HS-27A (cell line): ENCODE measurements around the gene CDH13.
A peak's percentile ranks its signal among the peaks of the same experiment; 100 is the strongest.

Experiments
- DNase-seq: peaks from one replicate; pipeline ENCODE4 v3.0.0-alpha.2; 2012; ENCODE audit warnings: low read depth, missing footprints

Gene CDH13

DNA sequence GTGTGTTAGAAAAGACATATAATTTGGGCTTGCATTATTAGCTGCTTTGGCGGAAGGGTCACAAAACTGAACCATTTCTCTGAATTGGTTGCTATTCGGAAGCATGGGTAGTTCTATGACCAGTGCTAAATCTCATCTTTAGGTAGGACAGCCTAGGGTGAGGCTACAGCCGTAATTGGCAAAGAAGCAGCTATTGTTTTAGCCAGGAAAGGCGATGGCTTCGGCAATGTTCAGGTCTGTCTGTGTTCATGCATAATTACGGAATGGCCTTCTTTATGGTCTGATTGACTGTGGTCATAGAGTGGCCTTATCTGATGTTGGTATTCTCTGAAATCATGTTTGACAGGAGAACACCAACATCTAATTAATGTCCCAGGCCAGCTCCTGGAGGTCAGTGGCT, 812.6 kb downstream of the CDH13 start:
- no peak for DNase-seq

DNA sequence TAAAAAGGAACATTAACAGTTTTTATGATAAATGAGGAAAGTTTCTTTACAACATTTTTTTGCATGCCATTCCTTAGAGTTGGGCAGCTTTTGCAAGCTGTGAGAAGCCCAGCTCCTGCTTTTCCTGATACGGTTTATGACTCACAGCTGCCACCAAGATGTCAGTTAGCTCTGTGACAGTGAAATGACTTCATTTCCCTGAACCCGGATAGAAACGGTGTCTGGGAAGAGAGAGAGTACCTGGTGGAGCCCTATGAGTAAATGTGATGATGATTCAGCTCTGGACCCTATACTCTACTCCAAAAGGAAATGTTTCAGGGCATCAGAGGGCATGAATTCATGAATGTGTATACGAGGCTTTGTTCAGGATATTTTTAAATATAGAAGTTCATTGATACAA, 814.7 kb downstream of the CDH13 start:
- no peak for DNase-seq

DNA sequence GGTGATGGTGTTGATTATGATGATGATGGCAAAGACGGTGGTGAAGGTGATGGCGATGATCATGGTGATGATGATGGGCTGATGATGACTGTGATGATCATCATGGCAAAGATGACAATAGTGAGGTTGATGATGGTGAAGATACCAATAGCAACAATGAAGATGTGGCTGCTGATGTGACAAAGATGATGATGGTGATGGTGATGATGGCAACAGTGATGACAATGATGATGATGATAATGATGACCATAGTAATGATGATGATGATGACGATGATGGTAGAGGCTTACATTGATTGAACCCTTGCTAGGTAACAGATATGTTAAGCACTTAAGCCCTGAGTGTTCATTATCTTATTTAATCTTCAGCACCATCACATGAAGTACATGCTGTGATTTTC, 817.2 kb downstream of the CDH13 start:
- DNase-seq: no peak

DNA sequence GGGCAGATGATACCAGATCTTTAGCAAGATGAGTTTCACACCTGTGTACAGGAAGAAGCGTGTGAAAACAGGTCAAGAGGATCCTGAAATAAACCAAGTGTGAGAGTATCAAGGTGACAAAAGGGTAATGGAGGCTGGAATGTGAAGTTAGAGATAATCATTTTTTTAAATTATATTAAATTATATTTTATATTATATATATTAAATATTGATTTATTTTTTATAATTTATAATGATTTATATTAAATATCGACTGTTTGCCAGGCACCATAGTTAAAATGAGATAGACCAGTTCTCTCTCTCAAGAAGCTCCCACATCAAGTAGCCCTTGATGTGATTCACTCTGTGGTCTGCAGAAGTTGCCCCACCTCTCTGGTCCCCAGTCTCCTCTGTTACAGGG, 820.8 kb downstream of the CDH13 start:
- DNase-seq: no peak

DNA sequence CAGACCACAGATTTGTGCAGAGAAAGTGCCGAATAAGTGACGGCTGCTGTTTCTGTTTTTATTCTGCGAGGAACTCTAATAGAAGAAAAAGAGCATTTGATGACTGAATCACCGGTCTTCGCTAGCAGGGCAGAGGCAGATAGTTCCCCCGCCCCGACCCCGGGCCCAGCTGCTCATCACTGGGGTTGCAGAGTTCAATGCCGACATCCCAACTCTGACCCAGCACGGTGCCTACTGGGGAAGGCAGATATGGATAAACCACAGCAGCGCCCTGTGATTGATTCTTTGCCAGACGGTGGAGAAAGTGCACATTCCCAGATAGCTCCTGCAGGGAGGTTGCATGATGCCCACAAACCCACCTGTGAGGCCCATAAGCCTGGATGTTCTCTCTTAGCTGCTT, 823.1 kb downstream of the CDH13 start:
- DNase-seq: no peak

DNA sequence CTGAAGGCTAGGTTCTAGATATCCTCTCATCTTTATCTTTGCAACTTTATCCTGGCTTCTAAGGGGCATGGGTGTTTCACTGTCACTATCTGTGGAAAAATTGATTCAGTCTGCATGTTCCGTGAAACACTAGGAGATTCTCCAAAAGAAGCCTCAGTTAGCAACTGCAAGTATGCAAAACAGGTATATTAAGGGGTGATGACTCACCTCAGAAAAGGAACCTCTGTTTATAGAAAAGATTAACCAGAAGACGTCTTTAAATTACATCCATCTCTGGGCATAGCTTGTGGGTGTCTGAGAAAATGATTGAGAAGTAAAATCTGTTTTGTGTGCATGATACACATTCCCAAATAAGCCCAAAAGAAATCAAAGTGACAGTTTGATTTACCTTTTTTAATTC, 827.2 kb downstream of the CDH13 start:
- no peak for DNase-seq

DNA sequence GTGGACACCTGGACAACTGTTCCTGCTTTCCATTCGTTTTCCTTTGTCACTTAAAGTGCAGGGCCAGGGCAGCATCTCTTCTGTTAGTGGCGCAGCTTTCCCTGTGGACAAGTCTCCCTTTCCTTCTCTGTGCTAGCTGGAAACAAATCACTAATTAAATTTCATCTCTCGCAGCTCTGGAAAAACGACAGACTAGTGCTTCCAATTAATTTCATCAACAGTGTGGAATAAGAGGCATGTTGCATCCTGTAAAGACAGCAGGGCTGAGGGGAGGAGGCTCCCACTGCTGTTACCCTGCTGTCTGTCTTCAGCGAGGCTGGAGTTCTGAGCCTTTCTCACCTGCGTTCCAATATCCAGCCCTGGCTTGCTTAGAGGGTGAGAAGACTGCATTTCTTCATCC, 828.9 kb downstream of the CDH13 start:
- DNase-seq: no peak

DNA sequence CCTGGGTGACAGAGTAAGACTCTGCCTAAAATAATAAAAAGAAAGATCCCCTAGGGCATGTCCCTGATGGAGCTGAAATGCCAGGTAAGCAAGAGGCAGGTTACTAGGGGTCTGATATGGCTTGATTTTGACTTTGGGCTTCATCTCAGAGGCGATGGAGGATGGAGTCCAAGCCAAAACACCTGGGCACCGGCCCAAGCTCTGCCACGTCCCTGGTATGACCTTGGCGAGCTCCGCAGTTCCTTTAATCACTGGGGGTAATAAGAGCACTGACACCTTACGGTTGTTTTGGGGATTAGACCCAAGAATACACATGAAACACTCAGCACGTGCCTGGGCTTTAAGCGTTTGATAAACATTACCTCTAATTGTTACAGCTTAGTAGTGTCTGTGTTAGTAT, 830.2 kb downstream of the CDH13 start:
- DNase-seq: no peak

DNA sequence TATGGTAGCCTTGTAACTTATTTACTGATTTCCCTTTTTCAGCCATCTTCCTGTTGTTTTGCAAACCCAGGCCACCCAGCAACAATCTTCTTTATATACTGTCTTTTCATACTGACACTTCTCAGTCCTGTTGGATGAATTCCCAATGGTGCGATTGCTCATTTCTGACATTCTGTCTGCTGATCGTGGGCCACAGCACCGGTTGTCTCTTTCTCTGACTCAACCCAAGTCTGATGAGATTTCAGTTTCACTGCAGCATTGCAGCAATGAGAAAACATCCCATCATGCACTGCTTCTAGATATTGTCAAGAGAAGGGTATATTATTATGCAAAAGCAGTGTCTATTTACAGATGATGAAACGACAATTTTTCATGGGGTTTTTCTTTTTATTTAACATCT, 831.8 kb downstream of the CDH13 start:
- DNase-seq: no peak

DNA sequence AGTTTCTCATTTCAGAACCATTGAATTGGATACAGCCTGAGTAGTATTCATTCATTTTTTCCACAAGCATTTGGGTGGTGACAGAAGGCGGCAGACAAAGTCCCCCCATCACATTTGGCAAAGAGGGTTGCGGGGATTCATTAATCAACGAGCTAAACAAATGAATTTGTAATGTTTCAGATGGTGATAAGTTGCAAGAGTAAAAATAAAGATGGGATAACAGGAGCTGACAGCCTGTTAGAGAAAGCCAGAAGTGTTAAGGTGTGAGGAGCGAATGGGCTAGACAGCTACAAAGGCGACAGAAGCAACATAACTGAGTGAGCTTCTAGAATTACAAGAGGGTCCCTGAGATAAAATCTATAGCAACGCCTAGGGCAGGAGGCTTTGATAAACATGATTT, 838.2 kb downstream of the CDH13 start:
- no peak for DNase-seq

DNA sequence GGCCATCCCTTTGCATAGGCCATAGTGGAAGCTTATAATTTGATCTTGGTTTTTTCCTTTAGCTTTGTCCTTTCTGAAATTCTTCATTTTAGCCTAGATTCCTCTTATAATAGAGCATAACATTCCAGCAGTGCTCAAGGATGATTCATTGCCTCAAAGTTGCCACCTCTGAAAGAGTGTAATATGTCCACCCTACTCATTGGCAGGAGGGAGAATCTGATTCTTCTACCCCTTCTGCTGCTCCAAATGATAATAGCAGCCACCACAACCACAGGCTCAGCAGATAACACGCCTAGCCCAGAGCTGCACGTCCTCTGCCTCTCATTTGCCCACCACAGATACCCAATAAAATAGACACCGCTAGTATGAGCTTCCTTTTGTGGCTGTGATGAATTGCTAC, 843.6 kb downstream of the CDH13 start:
- DNase-seq: peak; percentile 41

DNA sequence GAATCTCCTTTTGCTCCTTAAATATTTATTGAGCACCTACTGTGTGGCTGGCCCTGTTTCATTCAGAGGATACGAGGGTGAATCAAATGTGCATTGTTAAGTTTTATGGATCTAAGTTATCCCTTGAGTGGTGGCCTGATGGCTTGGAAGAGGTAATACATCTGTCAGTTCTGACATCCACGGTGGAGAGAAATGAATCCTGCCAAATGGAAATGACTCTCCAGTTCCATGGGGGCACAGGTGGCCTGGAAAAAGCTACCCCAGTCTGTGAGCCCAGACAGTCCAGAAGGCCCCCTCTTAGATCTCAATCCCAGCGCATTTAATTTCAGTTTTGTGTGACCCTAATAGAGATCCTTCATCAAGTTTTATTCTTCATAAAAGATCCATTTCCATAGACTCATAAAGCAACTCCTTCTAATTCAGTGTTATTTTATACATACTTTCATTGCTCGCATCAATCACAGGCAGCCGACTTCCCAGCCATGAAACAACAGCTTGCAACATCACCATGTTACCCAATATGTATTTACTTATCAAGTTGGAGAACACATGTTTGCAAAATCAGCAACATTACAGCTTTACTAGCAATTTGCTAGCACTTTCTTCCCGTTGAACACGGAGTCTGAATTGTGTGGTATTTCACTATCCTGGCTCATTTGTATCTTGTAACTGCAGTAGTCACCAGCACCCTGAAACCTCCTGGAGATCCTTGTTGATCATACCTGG, 846.2 kb downstream of the CDH13 start:
- DNase-seq: no peak

DNA sequence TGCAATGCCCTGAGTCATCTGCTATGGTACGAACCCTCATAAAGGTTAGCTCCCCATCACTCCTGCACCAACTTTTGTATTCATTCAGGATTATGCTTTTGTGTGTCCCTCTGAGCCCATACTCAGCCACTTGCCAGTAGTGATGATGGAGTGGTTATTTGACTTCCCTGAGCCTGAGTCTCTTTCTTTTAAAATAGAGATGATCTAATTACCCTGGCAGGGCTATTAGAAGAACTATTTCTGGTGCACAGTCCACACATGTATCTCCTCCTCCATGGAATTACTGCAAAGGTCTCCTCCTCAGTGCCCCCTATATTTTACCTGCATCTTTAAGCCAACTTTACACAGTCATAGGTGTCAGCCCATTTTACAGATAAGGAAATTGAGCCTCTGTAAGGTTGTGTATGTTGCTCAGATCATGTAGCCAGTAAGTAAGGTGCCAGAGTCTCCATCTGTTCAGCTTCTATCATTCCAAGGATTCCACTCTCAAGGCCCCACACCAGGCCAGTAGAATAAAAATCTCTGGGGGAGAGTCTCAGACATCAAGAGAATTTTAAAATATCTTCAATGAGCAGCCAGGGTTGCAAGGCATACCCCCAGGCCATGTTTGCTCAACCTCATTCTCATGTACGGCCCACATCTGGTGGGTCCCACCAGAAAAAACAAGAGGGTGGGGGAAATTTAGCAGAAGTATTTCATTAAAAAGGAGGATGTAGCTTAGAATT, 847.3 kb downstream of the CDH13 start:
- DNase-seq: no peak

DNA sequence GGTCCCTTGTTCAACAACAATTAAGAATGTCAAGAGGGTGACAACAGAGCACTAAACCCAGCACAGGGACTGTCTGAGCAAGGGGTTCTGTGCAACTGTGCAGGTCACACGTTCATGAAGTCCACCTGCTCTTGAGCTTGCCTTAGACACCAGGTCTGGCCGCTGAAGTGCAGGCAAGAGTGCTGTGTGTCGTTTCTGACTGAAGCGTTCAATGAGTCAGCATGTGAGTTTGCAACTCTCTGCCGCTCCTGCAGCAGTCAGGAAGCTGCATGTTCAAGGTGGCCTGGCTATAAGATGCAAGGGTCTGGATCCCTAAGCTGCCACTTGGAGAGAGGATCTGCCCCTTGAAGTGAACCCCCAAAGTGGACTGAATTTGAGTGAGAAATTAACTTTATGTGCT, 848.3 kb downstream of the CDH13 start:
- DNase-seq: no peak

DNA sequence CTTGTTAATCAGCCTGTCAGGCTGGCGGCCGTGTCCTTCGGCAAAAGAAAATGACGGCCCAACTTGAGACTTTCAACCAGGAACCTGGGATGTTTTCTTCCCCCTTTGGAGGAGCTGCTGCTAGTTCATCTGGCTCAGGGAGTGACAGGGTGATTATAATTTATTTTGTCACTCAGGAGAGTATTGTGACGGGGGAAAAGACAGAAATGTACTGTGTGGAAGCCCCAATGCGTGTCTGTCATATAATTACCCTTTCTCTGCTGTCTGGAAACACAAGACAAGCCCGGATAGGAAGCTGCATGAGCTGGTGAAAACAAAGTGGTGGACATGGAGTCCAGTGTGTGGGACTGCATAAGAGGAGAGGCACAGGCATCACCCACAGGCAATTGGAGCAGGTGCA, 854.8 kb downstream of the CDH13 start:
- no peak for DNase-seq

DNA sequence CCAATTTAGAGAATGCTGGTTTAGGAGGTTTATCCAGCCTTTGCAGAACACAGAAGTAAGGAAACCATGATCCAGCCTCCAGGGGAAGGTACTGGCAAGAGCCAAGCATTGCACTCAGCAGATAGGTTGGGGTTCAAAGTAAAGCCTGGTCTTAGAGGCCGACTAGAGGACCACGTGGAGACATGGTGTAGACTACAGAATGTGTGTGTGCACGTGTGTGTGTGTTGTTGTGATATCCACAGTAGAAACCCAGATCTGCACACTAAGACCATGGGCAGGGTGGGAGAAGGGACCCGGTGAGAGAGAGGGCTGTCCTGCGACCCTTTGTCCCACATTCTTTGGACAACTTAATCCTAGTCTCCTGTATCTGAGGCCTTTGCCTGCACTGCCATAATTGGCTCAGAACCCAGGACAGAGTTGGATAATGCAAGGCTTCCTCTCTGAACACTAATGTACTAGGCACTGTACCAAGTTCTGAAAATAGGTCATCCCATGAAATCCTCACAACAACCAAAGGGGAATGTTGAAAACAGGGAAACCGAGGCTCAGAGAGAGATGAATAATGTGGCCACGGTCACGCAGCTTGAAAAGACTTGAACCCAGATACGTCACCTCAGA, 855.9 kb downstream of the CDH13 start:
- DNase-seq: no peak

DNA sequence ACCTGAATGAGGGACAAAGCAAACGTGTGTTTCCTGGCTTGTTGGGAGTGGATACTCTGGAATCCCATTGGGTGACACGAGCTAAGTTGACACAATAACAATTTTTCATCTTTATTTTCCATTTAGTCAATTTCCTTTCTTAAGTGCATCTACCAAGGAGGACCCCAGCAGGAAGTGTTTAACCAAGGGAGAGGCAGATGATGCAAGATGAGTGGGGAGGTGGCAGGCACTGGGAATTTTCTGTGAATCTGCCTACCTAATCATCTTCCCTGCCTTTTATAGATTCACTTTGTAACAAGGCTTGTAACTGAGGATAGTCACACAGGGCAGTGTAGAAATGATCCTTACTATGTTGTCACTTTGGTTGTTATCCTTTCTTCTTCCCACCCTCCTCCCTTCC, 863.3 kb downstream of the CDH13 start:
- DNase-seq: no peak

DNA sequence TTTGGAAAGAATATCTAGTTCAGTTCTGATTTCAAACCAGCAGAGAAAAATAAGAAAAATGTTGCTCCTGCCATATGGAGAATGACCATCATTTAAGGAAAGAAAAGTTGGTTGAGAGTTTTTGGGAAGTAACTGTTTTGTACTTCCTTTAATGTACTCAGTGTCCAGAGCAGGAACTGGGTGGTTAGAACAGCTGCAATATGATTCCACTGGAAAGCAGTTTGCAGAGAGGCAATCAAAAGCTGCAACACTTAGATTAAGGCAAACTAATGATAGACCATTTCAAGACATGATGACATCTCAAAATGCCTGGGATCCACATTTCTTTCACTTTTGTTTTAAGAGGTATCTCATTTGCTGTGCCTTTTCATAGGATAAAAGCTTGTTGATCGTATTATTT, 867.7 kb downstream of the CDH13 start:
- DNase-seq: no peak

DNA sequence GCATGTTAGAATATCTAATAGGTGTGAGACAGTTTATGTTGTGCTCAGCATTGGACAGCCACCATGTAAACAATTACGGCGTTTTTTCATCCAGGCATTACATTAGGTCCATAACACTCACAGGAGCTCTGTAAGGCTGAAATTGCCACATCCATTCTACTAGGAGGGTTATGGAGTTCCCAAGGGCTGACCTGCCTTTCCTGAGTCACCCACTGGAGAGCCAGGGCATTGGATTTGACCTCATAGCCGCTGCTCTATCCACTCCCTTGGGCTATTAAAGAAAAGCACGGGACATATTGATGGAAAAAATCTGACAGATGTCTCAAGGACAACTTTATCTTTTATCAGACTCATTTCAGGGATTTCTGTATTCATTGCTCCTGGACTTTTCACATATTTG, 874.7 kb downstream of the CDH13 start:
- no peak for DNase-seq

DNA sequence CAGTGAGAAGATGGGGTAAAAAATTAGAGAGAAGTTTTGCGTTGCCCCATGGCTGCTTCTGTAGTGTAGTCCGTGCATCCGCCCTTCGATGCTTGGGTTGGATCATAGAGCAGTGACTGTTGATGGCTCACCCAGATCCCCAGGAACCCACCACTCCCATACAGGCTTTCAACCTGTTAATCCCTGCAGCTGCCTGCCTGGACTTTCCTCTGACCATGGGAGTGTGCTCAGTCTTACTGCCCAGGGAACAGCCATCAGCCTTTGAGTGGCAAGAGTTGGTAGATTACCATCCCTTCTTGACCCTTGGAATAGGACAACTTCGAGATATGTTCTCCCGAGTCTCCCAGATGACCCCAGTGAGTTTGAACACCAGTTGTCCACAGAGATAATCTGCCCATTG, 881.5 kb downstream of the CDH13 start:
- DNase-seq: no peak

DNA sequence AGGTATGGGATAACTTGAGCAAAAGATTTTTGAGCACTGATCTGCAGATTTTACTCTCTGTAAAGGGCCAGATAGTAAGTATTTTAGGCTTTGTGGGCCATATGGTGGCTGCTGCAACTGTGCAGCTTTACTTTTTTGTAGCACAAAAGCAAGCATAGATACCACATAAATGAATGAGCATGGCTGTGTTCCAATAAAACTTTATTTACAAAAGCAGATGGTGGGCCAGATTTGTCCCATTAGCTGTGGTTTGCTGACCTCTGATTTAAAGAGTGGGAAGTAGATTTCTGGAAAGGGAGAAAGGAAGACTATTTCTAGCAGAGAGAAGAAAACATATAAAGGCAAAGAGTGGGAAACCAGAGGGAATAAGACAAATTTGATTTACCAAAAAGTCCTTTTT, 882.5 kb downstream of the CDH13 start:
- DNase-seq: no peak

DNA sequence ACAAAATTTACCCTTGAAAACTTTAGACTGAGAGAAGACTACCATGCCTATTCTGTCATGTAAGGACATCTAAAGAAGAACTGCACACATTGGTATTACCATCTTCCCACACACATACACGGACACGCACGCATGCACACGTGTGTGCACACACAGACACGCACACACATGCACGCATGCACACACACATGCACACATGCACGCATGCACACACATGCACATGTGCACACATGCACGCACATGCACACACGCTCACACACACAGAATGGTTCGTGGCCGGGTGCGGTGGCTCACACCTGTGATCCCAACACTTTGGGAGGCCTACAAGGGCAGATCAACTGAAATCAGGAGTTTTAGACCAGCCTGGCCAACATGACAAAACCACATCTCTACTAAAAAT, 884.1 kb downstream of the CDH13 start:
- no peak for DNase-seq

DNA sequence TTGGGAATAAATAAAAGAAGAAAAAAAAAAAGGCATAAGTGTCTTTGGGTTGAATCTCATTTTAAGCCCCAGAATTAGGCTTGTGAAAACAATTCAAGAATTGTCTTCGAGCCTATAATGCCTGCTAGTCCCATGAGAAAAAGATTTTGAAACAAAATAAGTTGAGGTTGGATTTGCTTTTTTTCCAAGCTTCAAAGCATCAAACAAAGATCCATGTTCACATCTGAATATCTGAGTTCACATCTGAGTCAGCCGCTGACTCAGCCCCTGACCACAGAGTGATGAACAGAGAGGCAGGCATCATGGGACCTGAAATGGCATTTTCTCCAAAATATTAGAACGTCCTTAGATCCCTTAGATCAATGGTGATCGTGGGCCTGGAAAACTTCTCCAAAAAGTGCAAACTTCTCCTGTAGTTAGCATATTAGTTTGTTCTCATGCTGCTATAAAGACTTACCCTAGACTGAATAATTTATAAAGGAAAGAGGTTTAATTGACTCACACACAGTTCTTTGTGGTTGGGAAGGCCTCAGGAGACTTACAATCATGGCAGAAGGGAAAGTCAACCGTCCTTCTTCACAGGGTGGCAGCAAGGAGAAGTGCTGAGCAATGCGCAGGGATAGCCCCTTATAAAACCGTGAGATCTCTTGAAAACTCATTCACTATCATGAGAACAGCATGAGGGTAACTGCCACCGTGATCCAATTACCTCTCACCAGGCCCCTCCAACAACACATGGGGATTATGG, 886.4 kb downstream of the CDH13 start:
- DNase-seq: peak; percentile 82
